RCC 7860 (cell line): ENCODE measurements around the gene TFE3.
"Not testable (repeated sequence)": the region's sequence is repeated elsewhere in the genome, so short reads cannot be mapped to it uniquely, and the experiment has no call there.

Source experiments
- DNase-seq: peaks from one replicate; pipeline ENCODE4 v3.0.0-alpha.2; 2015; ENCODE audit warnings: low spot score
- FAIRE-seq: peaks from 2 replicates; lab custom pipeline; 2012; peaks lifted over from hg19 to GRCh38; lab: Jason Lieb, UNC

Gene TFE3

DNA sequence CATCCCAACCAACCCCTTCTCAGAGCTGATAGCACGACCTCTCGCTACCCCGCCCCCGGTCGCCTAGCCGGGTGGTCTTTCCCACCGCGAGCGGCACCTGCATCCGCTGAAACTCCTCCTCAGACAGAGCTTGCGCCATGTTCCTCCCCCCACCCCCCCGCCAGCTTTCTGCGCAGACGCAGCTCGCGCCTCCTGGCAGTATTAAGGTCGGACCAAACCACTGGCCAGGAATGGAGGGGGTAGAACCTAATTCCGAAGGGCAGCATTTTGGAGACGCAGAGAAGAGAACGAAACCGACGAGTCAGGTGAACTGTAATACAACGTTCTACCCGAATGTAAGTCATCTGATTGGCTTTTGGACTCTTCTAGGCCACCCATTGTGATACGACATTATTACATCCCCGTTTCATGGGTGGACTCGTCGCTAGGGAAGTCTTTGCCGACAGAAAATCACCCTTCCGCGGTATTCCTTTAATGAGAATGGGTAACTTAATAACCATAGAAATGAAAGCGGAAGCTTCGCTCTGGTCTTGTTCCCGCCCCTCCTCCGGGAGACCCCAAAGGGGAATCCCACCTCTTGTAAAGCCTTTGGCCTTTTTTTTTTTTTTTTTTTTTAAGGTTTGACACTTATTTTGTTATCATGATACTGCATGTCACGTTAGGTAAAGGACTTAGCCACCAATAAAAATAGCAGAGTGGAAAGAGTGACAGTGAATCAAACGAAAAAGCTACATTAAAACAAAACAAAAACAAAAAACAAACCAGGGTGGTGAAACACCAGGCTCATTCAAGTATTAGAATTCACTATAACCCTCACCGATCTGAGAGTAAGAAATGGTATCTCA lies 40.8 kb downstream of the TFE3 start, which contains the start of gene GRIPAP1:
Gene GRIPAP1, minus strand, starts transcription at position 174 of the 845 bp plus-strand sequence. Its CDS starts 35 bp downstream, at position 139.
- peak; percentile 66 for DNase-seq
- FAIRE-seq, result peak; percentile 88

- DNase-seq (peak; percentile 6), FAIRE-seq (no peak)
These were observed 41.6 kb downstream of the TFE3 start for GRCh38 chrX:49001521-49002090.

DNA sequence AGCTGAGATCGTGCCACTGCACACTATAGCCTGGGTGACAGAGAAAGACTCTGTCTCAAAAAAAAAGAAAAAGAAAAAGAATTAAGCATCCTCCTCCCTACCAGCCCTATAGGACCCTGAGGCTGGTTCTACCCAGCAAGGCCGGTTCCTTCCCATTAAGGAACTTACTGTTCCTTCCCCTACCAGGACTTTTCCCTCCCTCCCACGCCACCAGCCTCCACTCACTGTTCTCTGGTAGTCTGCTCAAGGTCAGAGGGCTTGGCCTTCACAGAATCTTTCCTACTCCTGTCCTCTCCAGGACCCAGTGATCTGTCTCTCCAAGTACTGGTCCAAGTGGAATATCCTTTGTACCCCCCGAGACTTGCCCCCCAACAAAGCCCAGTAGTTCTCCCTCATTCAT lies 42.5 kb downstream of the TFE3 start:
- FAIRE-seq (no peak), DNase-seq (no peak)

- FAIRE-seq (no peak), DNase-seq (no peak)
These were observed 44.1 kb downstream of the TFE3 start for GRCh38 chrX:48999030-48999429.

GRCh38 chrX:48998391-48998790 lies 44.8 kb downstream of the TFE3 start:
- FAIRE-seq, result no peak
- no peak for DNase-seq

DNA sequence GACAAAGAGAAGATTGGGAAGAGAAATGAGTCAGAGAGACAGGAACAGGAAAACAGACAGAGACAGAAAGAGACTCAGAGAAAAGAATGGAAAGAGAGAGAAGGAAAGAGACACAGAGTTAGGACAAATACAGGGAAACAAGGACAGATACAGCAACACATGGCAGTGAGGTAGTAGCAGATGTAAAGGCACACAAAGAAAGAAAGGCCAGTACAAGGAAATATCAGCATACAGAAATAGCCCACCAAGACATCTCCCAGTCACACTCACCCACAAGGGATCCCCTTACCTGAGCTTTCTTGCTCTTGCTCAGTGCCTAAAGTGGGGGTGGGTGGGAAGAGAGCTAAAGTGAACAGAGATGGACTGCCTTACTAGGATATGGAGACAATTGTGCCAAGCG lies 45.3 kb downstream of the TFE3 start:
- FAIRE-seq, result no peak
- DNase-seq, result no peak

- FAIRE-seq, result no peak
- no peak for DNase-seq
These were observed 45.7 kb downstream of the TFE3 start for GRCh38 chrX:48997455-48997854.

DNA sequence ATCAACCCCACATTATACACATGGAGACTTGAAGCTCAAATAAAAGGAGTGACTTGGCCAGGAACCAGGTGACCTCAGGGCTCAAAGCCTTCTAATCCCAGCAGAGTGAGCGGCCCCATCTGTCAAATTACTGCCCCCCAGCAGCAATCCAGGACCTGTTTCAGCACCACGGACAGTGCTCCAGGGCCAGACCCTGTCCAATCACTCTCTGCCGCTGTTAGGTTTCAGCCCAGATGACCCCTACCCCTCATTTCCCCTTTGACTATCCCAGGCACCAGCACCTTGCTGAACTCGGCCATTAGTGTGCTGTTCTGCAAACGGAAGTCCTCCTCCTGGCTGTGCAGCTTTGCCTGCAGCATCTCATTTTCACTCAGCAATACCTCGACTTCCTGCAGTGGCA lies 46.2 kb downstream of the TFE3 start:
- no peak for FAIRE-seq
- no peak for DNase-seq

- FAIRE-seq, result no peak
These were observed 50.8 kb downstream of the TFE3 start for GRCh38 chrX:48992341-48992740.

DNA sequence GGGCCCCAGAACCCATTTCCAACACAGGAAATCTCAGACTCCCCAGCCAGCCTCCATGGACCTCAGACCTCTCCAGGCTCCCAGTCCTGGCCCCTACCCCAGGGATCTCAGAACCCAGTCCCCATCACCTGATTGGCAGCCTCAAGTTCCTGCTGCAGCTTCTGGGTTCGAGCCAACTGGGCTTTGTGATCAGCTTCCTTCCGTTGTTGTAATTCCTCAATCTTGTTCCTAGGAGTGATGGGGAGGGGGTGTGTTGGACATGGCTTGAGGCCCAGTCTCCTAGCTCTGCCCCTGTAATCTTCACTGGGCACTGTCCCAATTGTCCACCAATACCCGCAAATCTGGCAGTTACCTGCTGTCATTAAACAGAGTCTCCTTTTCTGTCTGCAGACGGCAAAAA lies 53.7 kb downstream of the TFE3 start:
- DNase-seq (no peak), FAIRE-seq (no peak)

More at GRCh38 chrX:48992341-48992740, 50.8 kb downstream of the TFE3 start:
- no peak for DNase-seq

DNA sequence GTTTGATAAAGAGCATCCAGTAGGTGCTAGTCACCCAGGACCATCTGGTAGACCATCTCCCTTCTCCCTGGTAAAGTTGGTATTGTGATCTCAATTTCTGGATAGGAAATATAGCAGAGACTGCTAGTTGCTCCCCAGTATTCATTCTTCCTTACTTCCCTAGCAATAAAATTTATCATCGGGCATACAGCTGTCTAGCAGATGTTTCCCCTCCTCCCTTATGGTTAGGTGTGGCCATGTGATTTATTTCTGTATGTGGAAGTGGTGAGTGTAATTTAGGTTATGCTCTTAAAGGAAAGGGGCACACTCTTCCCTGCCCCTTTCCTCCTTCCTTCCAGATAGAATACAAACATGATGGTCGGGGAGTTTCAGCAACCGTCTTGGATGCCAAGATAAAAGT lies 59.3 kb downstream of the TFE3 start:
- DNase-seq, result no peak
- no peak for FAIRE-seq

DNA sequence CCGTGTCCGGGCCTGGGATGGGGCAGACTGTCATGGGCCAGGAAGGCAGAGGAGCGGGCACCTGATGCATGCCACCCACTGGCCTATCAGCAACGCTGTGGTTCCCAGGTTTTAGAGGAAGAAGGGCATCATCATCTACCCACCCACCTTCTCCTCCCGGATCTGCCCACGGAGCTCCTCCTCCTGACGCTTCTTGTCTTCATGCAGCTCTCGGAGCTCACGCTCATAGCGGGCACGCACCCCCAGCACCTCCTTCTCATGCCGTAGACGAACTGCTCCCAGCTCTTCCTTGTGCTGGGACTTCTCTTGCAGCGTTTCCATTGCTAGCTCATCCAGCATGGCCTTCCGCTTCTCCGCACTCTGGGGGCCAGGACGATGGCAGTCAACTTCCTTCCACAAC lies 60.1 kb downstream of the TFE3 start:
- no peak for DNase-seq
- FAIRE-seq, result no peak

DNA sequence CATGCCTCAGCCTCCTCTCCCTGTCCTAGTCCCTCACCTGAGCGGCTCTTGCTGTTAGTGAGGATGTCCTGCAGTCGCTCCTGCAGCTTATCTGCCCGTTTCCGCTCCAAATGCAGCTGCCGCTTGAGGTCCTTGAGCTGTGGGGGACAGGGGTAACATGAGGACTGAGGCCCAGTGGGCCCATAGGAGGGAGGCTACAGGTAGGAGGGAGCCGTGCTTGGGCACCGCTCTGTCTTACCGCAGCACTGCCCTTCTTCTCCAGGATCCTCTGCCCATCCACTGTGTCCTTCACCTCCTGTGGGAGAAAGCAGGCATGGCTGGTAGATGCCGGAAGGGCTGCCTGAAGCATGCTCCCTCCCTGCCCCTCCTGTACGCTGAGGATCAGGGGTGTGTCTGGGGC lies 62.0 kb downstream of the TFE3 start:
- no peak for FAIRE-seq
- DNase-seq, result no peak

DNA sequence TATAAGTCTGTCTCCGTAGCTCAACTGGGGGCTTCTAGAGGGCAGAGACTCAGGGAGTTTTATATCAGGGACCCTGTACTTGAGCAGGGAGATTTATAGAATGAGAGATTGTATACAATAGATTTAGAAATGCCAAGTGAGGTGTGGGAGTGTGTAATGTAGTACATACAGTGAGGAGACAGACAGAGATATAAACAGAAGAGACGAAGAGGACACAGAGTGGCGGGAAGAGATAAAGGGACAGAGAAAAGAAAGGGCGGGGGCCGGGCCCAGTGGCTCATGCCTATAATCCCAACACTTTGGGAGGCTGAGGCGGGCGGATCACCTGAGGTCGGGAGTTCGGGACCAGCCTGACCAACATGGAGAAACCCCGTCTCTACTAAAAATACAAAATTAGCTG lies 62.8 kb downstream of the TFE3 start:
- not testable (repeated sequence) for DNase-seq, FAIRE-seq
